HG02973 (cell line): ENCODE results near the gene CCDC17.

ENCODE experiments used
- ATAC-seq: cut with Tn5 transposase; IDR thresholded peaks from one replicate; pipeline ENCODE4 v1.9.1; 2021; ENCODE audit warnings: moderate library complexity; ENCODE audit not compliant: unreplicated experiment

Gene CCDC17

GRCh38 chr1:45623972-45624371 lies at the start of gene CCDC17:
TSS of gene CCDC17 (minus strand) at chr1:45624054. CDS start at chr1:45623909, 145 bp downstream.
- no peak for ATAC-seq

- no peak for ATAC-seq
These were observed 46.2 kb upstream of the CCDC17 start for GRCh38 chr1:45669859-45670655.

- no peak for ATAC-seq
These were observed 45.5 kb upstream of the CCDC17 start for GRCh38 chr1:45669379-45669778.

GRCh38 chr1:45668526-45668925 lies 44.7 kb upstream of the CCDC17 start:
- no peak for ATAC-seq

- no peak for ATAC-seq
These were observed 43.7 kb upstream of the CCDC17 start for GRCh38 chr1:45667321-45668111.

- no peak for ATAC-seq
These were observed 43.0 kb upstream of the CCDC17 start for GRCh38 chr1:45666836-45667235.

- no peak for ATAC-seq
These were observed 36.5 kb upstream of the CCDC17 start for GRCh38 chr1:45660336-45660735.

- ATAC-seq: no peak
These were observed 35.4 kb upstream of the CCDC17 start for GRCh38 chr1:45659222-45659621.

GRCh38 chr1:45658171-45658570 lies 34.3 kb upstream of the CCDC17 start:
- ATAC-seq: no peak

- no peak for ATAC-seq
These were observed 32.8 kb upstream of the CCDC17 start for GRCh38 chr1:45656573-45657226.

GRCh38 chr1:45654540-45655280 lies 30.9 kb upstream of the CCDC17 start:
- ATAC-seq: no peak

- no peak for ATAC-seq
These were observed 23.6 kb upstream of the CCDC17 start for GRCh38 chr1:45647248-45648021.

- no peak for ATAC-seq
These were observed 20.8 kb upstream of the CCDC17 start for GRCh38 chr1:45644661-45645060.

- no peak for ATAC-seq
These were observed 20.1 kb upstream of the CCDC17 start for GRCh38 chr1:45643978-45644377.

GRCh38 chr1:45643321-45643720 lies 19.5 kb upstream of the CCDC17 start:
- ATAC-seq: no peak

- no peak for ATAC-seq
These were observed 16.4 kb upstream of the CCDC17 start for GRCh38 chr1:45640293-45640692.

GRCh38 chr1:45635211-45635610 lies 11.4 kb upstream of the CCDC17 start:
- ATAC-seq: no peak

GRCh38 chr1:45630429-45630828 lies 6.6 kb upstream of the CCDC17 start:
- no peak for ATAC-seq

GRCh38 chr1:45629035-45629434 lies 5.2 kb upstream of the CCDC17 start:
- ATAC-seq: no peak
